HepG2 (cell line): ENCODE data around the gene ZC3H4. TPM values are rescaled to one million over a fixed set of nuclear protein-coding genes. Genes with fewer than 3 reads are reported as not detected.

ENCODE experiments used
- ATF6 ChIP-seq: sonication (generic); formaldehyde crosslinking; conservative IDR thresholded peaks from 2 replicates; pipeline ENCODE4 v1.4.0; 2020; ENCODE audit warnings: missing genetic modification reagents
- BRF2 ChIP-seq: sonication (generic); formaldehyde crosslinking; IDR thresholded peaks from 2 replicates; pipeline ENCODE4 v1.8.1; 2022; ENCODE audit warnings: mild to moderate bottlenecking, missing genetic modification reagents
- E2F1 ChIP-seq: sonication (generic); formaldehyde crosslinking; IDR thresholded peaks from 2 replicates; pipeline ENCODE4 v1.5.0; 2020; ENCODE audit warnings: missing genetic modification reagents
- ELF4 ChIP-seq: sonication (generic); formaldehyde crosslinking; IDR thresholded peaks from 2 replicates; pipeline ENCODE4 v1.5.0; 2020; ENCODE audit warnings: missing genetic modification reagents, mild to moderate bottlenecking, moderate library complexity, borderline replicate concordance
- HNF1B ChIP-seq: sonication (generic); formaldehyde crosslinking; IDR thresholded peaks from 2 replicates; pipeline ENCODE4 v1.5.1; 2020; ENCODE audit warnings: mild to moderate bottlenecking, moderate library complexity, missing genetic modification reagents
- KDM2A ChIP-seq: sonication (generic); formaldehyde crosslinking; IDR thresholded peaks from 2 replicates; pipeline ENCODE4 v1.4.0; 2020; ENCODE audit warnings: low read depth, missing genetic modification reagents, borderline replicate concordance
- MED13 ChIP-seq: sonication (generic); formaldehyde crosslinking; IDR thresholded peaks from 2 replicates; pipeline ENCODE4 v1.5.0; 2020; ENCODE audit warnings: missing genetic modification reagents
- MZF1 ChIP-seq: sonication (generic); formaldehyde crosslinking; IDR thresholded peaks from 2 replicates; pipeline ENCODE4 v1.8.1; 2023; ENCODE audit warnings: mild to moderate bottlenecking, missing genetic modification reagents, borderline replicate concordance
- NFATC3 ChIP-seq: sonication (generic); formaldehyde crosslinking; IDR thresholded peaks from 2 replicates; pipeline ENCODE4 v1.5.1; 2020; ENCODE audit warnings: mild to moderate bottlenecking, missing genetic modification reagents
- NR2C2 ChIP-seq: sonication (generic); formaldehyde crosslinking; IDR thresholded peaks from 2 replicates; pipeline ENCODE4 v1.4.0; 2020; ENCODE audit warnings: missing genetic modification reagents, mild to moderate bottlenecking, moderate library complexity, borderline replicate concordance
- SETDB1 ChIP-seq: sonication (generic); formaldehyde crosslinking; IDR thresholded peaks from 2 replicates; pipeline ENCODE4 v1.5.1; 2020; ENCODE audit warnings: missing genetic modification reagents, mild to moderate bottlenecking, borderline replicate concordance
- SRY ChIP-seq: sonication (generic); formaldehyde crosslinking; IDR thresholded peaks from 2 replicates; pipeline ENCODE4 v1.8.0; 2022; ENCODE audit warnings: mild to moderate bottlenecking, missing genetic modification reagents
- TFE3 ChIP-seq: IDR thresholded peaks from 2 replicates; pipeline ENCODE4 v1.6.1; 2016
- ZBTB37 ChIP-seq: sonication (generic); formaldehyde crosslinking; IDR thresholded peaks from 2 replicates; pipeline ENCODE4 v1.4.0; 2020; ENCODE audit warnings: mild to moderate bottlenecking, missing genetic modification reagents
- ZFAT ChIP-seq: sonication (generic); formaldehyde crosslinking; conservative IDR thresholded peaks from 2 replicates; pipeline ENCODE4 v1.8.1; 2023; ENCODE audit warnings: missing genetic modification reagents, inconsistent platforms
- ZMAT5 ChIP-seq: sonication (generic); formaldehyde crosslinking; IDR thresholded peaks from 2 replicates; pipeline ENCODE4 v1.5.0; 2020; ENCODE audit warnings: mild to moderate bottlenecking, low read depth, missing genetic modification reagents, borderline replicate concordance
- ZNF430 ChIP-seq: sonication (generic); formaldehyde crosslinking; IDR thresholded peaks from 2 replicates; pipeline ENCODE4 v1.9.0; 2021; ENCODE audit warnings: mild to moderate bottlenecking, missing genetic modification reagents
- ZNF7 ChIP-seq: IDR thresholded peaks from 2 replicates; pipeline ENCODE4 v1.6.1; 2016; ENCODE audit warnings: missing biosample characterization, missing genetic modification reagents
- polyA plus RNA-seq, 8 experiments: library from polyadenylated mRNA; depleted of rRNA in 3 of 8; stranded (reverse) in 7 of 8; unstranded in 1 of 8; fragments of >200 nt; fragmentation: Illumina TruSeq in 4 of 8; extraction: Trizol in 4 of 8; gene quantifications; 2 replicates each; pipeline versions ENCODE4 v1.2.1 to v1.2.3, GENCODE V29; 2011 to 2016; ENCODE audit warnings: low read depth in 4 of 8, missing spikeins in 1 of 8, mixed read lengths in 1 of 8; ENCODE audit not compliant: insufficient read depth in 1 of 8
- total RNA-seq, 5 experiments: library from RNA; depleted of rRNA; stranded (reverse); fragments of >200 nt; fragmentation: Illumina TruSeq; extraction: Trizol; gene quantifications; 2 replicates each; pipeline ENCODE4 v1.2.3, GENCODE V29; 2016; ENCODE audit warnings: low read depth in 1 of 5

Gene ZC3H4
- total and polyA plus RNA-seq, 2 of the 13 experiments (the other 11 are each of a cell fraction or from before 2014, with no cell fraction given): 1.8 to 10.7 TPM

GRCh38 chr19:47096100-47096704 lies 17.4 kb downstream of the ZC3H4 start (continued):
- no peak for TF ChIP-seq ATF6 (CRISPR knock-in tag)
- TF ChIP-seq MZF1 (CRISPR knock-in tag): no peak
- no peak; the same call in 1 of the 2 replicates for TF ChIP-seq BRF2 (CRISPR knock-in tag)
- no peak for TF ChIP-seq SETDB1
- no peak for TF ChIP-seq ELF4 (CRISPR knock-in tag)
- no peak for TF ChIP-seq E2F1
- TF ChIP-seq NR2C2 (CRISPR knock-in tag): peak; percentile 91
- no peak for TF ChIP-seq ZFAT (CRISPR knock-in tag)
- TF ChIP-seq MED13 (CRISPR knock-in tag): 0 out of 2 replicates have a peak, but pooled peaks have one; percentile 70
- peak; percentile 87 for TF ChIP-seq HNF1B (CRISPR knock-in tag)
- TF ChIP-seq TFE3 (CRISPR knock-in tag): peak; percentile 95
- TF ChIP-seq NFATC3 (CRISPR knock-in tag): 0 out of 2 replicates have a peak, but pooled peaks have one; percentile 76
- peak; percentile 64; the same call in 1 of the 2 replicates for TF ChIP-seq ZBTB37 (CRISPR knock-in tag)
- peak; percentile 32; the same call in 1 of the 2 replicates for TF ChIP-seq KDM2A (CRISPR knock-in tag)
- TF ChIP-seq ZMAT5: no peak
- no peak for TF ChIP-seq SRY (CRISPR knock-in tag)
- TF ChIP-seq ZNF7: no peak
- TF ChIP-seq ZNF430: peak; percentile 86
